ENCODE data around the gene HPCAL4.

DNA sequence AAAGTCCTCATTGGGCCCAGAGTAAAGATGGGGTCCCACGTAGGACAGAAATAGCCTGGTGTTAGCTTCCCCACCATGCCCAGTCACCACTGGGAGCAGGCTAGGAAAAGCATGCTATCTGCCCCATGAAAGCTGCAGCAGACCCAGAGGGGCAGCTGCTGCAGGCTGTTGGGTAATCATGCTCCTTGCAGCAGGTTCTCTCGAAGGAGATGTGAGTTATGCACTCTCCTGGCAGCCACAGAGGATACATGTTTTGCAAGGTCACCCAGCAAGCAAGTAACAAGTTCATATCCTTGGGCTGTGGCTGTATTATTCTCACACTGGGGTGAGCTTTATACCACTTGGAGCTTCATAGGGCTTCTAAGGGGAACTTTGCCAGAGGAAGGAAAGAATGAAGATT, 42.7 kb downstream of the HPCAL4 start:
- no peak for TF ChIP-seq POLR2A (IDR thresholded peaks at IDR 0.05)
- TF ChIP-seq, protein P1, sequence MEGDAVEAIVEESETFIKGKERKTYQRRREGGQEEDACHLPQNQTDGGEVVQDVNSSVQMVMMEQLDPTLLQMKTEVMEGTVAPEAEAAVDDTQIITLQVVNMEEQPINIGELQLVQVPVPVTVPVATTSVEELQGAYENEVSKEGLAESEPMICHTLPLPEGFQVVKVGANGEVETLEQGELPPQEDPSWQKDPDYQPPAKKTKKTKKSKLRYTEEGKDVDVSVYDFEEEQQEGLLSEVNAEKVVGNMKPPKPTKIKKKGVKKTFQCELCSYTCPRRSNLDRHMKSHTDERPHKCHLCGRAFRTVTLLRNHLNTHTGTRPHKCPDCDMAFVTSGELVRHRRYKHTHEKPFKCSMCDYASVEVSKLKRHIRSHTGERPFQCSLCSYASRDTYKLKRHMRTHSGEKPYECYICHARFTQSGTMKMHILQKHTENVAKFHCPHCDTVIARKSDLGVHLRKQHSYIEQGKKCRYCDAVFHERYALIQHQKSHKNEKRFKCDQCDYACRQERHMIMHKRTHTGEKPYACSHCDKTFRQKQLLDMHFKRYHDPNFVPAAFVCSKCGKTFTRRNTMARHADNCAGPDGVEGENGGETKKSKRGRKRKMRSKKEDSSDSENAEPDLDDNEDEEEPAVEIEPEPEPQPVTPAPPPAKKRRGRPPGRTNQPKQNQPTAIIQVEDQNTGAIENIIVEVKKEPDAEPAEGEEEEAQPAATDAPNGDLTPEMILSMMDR (IDR thresholded peaks at IDR 0.05), result no peak
- no peak for TF ChIP-seq EP300 (IDR thresholded peaks at IDR 0.05)

Data from gastroesophageal sphincter (tissue), 3 donors.